GM21786 (cell line): ENCODE results near the gene KCNJ10.
A peak's percentile ranks its signal among the peaks of the same experiment; 100 is the strongest.
"Not testable (repeated sequence)": the region's sequence is repeated elsewhere in the genome, so short reads cannot be mapped to it uniquely, and the experiment has no call there.

Experiments used
- ATAC-seq: cut with Tn5 transposase; IDR thresholded peaks from one replicate; pipeline ENCODE4 v1.9.1; 2021; ENCODE audit not compliant: unreplicated experiment

Gene KCNJ10

DNA sequence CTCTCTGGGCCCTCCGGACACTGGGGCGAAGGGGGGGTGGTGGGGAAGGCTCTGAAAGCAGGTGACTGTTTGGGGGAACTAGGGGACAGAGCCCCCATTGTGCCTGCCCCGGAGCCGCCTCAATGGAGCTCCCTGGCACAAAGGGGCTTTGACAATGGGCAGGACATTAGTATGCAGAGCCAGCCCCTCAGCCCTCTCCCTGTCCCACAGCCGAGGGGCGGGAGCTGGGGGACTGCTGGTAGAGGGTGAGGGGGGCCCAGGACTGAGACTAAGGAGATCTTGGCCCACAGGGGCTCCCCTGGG, 7.8 kb downstream of the KCNJ10 start:
- no peak for ATAC-seq

- ATAC-seq, result no peak
These were observed 8.4 kb downstream of the KCNJ10 start for GRCh38 chr1:160061369-160062229.

DNA sequence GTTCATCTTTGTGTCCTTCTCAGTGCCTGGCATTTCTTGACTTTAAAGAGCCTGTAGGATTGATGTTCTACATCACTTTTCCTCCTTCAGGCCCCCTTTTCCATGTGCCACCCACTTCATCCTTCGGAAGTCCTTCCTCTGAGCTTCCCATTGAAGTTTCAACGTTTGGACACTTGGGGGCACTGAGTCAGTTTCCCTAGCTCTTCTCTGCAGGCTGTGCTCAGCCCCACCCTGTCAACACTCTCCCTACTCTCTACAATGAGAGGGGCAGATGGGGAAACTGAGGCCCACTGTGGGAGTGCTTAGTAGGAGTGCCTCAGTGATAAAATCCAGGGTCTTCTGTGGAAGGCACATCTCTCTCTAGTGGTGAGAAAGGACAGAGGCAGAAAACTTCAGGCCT, 11.9 kb downstream of the KCNJ10 start:
- ATAC-seq, result no peak

GRCh38 chr1:160056648-160057169, 13.3 kb downstream of the KCNJ10 start:
- ATAC-seq, result no peak

DNA sequence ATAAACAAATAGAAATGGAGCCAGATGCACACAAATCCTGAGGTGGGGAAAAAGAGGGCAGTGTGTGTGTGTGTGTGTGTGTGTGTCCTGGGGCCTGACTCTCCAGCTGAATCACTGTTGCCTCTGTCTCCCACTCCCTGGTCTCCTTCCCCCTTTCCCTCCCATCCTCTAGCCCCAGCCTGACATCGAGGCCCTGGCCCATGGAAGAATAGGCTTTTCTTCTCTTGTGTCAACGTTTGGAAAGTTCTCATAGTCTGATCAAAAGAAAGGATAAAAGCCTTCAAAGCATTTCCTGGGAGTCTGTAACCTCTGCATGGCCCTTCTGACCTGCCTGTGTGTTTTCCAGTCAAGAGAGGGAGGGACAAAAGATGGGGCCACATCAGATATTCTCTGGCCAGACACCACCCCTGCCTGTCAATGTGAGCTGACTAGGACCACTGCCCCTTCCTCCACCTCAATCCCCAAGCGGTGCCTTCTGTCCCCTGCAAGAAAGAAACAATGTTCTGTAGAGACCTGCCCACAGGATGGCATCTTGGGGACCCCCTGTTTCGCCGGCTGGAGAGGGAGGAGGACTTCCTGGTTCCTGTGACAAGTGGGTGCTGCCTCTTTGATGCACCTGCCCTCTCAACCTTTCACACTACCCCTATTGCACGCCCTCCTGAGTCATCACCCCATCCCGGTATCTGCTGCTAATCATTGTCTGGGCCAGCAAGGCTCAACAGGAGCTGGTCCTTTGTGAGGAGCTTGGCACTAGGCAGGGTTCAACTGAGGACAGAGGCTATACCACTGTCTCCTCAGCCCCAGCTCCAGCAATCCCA, 16.2 kb downstream of the KCNJ10 start:
- no peak for ATAC-seq

GRCh38 chr1:160052936-160053335, 17.0 kb downstream of the KCNJ10 start:
- ATAC-seq, result no peak

DNA sequence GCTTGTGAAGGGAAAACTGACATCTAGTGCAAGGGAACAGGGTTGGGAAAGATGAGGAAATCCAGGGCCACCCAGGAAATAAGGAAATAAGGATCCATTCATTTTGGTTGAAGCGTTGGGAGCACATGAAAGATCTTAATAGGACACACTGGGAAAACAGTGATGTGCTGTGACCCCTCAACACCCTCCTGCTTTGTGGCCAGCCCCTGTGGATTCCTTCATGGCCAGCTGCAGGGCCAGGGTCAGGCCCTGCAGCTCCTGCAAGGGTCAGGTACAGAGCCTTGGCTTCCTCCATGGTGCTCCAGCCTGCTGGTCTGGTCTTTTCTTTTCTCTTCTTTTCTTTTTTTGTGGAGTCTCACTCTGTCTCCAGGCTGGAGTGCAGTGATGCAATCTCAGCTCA, 19.3 kb downstream of the KCNJ10 start:
- ATAC-seq, result no peak

DNA sequence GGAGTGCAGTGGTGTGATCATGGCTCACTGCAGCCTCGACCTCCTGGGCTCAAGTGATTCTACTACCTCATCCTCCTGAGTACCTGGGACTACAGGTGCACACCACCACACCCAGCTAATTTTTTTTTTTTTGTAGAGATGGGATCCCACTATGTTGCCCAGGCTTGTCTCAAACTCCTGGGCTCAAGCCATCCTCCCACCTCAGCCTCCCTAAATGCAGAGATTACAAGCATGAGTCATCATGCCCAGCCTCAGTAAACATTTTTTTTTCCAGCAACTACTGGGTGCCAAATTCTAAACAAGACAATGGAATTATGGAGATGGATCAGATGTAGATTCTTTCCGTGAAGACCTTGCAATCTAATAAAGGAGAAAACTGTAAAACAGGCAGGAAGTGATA, 19.8 kb downstream of the KCNJ10 start:
- not testable (repeated sequence) for ATAC-seq

DNA sequence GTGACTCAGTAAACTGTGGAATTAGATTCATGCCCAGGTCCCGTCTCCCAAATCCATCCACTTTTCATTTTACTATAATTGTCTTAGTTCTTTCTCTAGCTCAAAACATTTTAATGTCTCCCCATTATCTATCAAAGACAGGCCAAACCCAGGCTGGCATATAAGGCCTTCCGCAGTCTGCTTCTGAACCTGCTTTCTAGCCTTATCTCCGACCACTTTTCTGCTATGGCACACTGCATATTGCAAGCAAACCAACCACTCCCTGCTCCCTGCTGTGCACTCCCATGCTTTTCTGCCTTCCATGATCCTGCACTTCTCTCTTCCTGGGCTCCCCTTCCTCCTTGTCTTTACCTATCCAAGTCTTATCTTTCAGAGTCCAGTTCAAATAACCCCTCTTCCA, 20.9 kb downstream of the KCNJ10 start:
- no peak for ATAC-seq

- no peak for ATAC-seq
These were observed 21.6 kb downstream of the KCNJ10 start for GRCh38 chr1:160048335-160048734.

DNA sequence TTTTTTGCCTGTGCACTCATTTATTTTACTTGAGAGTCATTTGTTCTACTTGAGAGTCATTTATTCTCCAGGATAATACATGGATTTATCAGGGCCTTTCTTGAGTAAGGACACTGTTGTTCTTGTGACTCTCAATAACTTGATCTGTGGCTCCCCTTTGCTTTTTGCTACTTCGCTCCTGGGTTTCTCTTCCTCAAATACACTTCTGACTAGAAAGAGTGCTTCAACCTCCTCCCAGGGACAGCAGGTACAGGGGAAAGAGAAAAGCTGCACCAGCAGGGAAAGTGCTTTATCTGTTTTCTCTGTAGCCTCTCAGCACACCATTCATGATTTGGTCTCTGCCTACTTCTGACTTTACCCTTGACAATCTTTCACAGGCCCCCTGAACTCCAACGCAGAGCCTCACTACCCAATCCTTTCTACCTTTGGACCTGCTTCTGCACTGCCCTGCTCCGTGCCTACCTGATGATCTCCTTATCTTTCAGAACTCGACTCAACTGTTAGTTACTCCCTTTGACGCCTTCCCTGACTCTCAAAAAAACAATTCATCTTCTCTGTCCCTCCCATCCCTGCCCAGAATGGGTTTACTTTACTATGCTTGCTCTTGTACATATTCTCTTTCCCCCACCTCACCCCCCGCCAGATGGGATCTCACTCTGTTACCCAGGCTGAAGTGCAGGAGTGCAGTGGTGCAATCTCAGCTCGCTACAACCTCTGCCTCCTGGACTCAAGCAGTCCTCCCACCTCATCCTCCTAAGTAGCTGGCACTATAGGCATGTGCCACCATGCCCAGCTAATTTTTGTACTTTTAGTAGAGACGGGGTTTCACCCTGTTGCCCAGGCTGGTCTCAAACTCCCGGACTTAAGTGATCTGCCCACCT, 22.6 kb downstream of the KCNJ10 start:
- peak; percentile 37 for ATAC-seq

DNA sequence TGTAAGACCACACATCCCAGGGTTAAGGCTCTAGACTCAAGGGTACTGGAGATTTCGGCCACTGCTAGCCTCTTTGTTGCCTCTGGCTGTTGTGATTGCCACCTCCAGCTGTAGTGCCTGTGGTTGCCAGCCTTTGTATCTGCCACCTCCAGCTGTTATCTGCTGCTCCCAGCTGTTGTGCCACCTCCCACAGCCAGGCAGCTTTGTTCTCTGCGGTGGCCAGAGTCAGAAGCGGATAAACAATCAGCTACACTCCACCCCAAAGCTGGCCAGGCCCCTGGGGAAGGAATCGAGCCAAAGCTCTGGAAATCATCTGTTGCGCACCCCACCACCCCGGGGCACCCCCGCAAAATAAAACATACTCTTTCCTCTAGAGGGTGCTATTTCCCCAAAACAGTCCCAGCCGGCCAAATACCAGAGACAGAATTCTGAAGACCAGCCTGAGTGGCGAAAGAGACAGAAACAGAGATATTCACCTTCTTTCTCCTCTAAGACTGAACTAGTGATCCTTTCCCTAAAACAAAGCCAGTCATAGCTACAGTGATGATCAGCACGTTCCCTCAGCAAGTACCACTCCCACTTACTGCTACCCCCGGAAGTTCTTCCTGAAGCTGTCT, 23.4 kb downstream of the KCNJ10 start:
- peak; percentile 71 for ATAC-seq

- no peak for ATAC-seq
These were observed 24.3 kb downstream of the KCNJ10 start for GRCh38 chr1:160045653-160046052.

DNA sequence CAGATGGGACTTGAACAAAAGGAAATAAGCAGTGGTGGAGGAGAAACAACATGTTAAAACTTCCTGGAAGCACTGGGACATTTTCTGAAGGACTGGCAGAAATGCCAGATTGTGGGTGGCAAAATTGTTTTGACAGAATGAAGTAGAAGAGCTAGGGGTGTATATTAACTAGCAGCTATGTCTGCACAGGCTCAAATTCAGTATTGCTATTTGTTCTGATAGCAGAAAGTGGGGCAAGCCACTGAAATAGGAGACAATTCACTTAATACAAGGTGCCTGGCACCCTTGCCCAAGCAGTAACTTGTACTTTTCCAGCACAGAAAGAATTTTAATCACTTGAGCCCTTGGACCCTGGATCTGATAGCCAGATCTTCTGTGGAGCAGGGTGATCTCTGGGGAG, 26.4 kb downstream of the KCNJ10 start:
- ATAC-seq, result no peak

GRCh38 chr1:160040476-160040875, 29.5 kb downstream of the KCNJ10 start:
- no peak for ATAC-seq

DNA sequence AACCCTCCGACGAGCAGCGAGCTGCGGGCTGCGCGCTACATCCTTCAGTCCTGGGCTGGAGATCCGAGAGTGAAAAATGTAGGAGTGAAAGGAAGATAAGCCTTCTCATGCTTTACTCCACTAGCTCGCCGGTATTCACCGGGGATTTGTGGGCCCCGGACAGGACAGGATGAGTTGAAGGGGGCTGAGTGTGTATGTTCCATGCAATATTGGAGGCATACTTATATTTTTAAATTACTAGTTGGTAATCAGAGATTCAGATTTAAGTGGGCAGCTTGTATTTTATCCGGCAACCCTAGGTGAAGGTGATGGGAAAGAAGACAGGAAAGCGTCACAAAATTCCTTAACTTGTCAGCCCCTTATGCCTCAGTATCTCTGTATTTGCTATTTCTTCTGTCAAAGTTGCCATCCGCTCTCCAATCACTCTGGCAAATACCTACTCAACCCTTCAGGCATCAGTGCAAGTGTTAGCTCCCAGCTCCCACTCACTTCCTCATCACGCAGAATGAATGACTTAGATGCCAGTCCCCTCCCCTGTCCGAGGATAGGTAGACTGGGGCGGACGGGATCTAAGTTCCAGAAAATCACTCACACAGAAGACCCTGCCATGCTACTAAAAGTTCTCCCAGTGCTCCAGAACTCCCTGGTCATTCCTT, 37.7 kb downstream of the KCNJ10 start:
- ATAC-seq, result no peak

- peak; percentile 90 for ATAC-seq
These were observed 38.4 kb downstream of the KCNJ10 start, which contains the start of gene PIGM for GRCh38 chr1:160031365-160032164. TSS of gene PIGM (minus strand) at chr1:160031990. CDS start at chr1:160031739, 251 bp downstream.

GRCh38 chr1:160030657-160031364, 39.1 kb downstream of the KCNJ10 start:
- ATAC-seq, result peak; percentile 13

- ATAC-seq, result no peak
These were observed 41.5 kb downstream of the KCNJ10 start for GRCh38 chr1:160028426-160028825.
